ENCODE measurements around the gene TEX44. TPM values are rescaled to one million over a fixed set of nuclear protein-coding genes. Genes with fewer than 3 reads are reported as not detected.

The TEX44 gene
- total and polyA plus RNA-seq, 2 of the 13 experiments (the other 11 are each of a cell fraction or from before 2014, with no cell fraction given), result not detected

DNA sequence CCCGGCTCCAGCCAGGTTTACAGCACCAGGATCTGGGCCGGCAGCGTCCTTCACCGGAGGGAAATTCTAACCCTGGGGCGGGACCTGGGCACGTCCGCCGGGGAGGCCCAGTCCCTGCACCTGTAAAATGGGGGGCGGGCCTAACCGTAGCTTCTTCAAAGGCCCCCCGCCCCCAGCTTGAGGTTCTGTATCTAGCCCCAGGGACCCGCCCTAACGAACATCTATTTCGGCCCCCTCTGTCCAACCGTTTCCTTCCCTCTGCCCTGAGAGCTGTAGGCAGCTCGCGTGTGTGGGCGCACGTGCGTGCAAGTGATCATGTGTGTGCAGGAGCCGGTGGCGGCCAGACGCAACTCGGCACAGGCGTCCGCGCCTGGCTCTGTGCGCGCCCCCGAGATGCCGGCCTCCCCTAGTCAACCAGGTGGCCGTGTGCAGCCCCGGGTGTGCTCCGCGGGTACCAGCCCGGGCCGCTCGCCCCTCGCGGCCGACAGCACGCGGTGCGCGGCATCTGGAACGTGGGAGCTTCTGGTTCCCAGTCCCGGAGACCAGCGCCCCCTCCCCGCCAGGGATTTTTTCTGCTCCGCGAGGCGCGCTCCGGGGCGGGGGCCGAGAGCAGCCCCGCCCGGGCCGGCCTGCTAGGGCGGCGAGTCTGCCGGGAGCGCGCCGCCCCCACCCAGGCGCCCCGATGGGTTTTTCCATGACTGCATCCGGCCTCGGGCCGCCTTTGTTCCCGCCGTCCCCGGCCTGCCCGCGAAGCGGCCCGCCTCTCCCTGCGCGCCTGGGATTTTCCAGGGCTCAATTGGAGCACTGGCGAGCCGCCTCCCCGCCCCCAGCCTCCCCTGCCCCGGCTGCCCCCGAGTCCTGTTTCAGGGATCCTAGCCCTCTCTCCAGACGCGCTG is 21.2 kb downstream of the TEX44 start (continued):
- TF ChIP-seq, protein P1, sequence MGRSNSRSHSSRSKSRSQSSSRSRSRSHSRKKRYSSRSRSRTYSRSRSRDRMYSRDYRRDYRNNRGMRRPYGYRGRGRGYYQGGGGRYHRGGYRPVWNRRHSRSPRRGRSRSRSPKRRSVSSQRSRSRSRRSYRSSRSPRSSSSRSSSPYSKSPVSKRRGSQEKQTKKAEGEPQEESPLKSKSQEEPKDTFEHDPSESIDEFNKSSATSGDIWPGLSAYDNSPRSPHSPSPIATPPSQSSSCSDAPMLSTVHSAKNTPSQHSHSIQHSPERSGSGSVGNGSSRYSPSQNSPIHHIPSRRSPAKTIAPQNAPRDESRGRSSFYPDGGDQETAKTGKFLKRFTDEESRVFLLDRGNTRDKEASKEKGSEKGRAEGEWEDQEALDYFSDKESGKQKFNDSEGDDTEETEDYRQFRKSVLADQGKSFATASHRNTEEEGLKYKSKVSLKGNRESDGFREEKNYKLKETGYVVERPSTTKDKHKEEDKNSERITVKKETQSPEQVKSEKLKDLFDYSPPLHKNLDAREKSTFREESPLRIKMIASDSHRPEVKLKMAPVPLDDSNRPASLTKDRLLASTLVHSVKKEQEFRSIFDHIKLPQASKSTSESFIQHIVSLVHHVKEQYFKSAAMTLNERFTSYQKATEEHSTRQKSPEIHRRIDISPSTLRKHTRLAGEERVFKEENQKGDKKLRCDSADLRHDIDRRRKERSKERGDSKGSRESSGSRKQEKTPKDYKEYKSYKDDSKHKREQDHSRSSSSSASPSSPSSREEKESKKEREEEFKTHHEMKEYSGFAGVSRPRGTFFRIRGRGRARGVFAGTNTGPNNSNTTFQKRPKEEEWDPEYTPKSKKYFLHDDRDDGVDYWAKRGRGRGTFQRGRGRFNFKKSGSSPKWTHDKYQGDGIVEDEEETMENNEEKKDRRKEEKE (IDR thresholded peaks at IDR 0.05), result no peak
- TF ChIP-seq SMAD1 (CRISPR knock-in tag; IDR thresholded peaks at IDR 0.05; ENCODE audit: borderline replicate concordance, low read depth) (peak; percentile 94; the same call in 1 of the 2 replicates), RBFOX2 (IDR thresholded peaks at IDR 0.05; ENCODE audit: low read depth, low read length) (peak; percentile 90), ARNTL (CRISPR knock-in tag; IDR thresholded peaks at IDR 0.05) (peak; percentile 90), ZNF563 (CRISPR knock-in tag; IDR thresholded peaks at IDR 0.05) (peak; percentile 98), ZNF543 (CRISPR knock-in tag; IDR thresholded peaks at IDR 0.05) (peak; percentile 95), POLR2AphosphoS5 (IDR thresholded peaks at IDR 0.05; ENCODE audit: low read depth, low read length) (no peak), XBP1 (CRISPR knock-in tag; IDR thresholded peaks at IDR 0.05) (no peak), ATF1 (CRISPR knock-in tag; IDR thresholded peaks at IDR 0.05) (no peak), THAP11 (CRISPR knock-in tag; IDR thresholded peaks at IDR 0.05) (peak; percentile 32), CC2D1A (CRISPR knock-in tag; IDR thresholded peaks at IDR 0.05) (no peak), ZNF879 (CRISPR knock-in tag; IDR thresholded peaks at IDR 0.05) (peak; percentile 95)
- TF ChIP-seq, protein P2, sequence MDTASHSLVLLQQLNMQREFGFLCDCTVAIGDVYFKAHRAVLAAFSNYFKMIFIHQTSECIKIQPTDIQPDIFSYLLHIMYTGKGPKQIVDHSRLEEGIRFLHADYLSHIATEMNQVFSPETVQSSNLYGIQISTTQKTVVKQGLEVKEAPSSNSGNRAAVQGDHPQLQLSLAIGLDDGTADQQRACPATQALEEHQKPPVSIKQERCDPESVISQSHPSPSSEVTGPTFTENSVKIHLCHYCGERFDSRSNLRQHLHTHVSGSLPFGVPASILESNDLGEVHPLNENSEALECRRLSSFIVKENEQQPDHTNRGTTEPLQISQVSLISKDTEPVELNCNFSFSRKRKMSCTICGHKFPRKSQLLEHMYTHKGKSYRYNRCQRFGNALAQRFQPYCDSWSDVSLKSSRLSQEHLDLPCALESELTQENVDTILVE (CRISPR knock-in tag; IDR thresholded peaks at IDR 0.05), result 0 out of 2 replicates have a peak, but pooled peaks have one; percentile 15
- TF ChIP-seq, protein P3, sequence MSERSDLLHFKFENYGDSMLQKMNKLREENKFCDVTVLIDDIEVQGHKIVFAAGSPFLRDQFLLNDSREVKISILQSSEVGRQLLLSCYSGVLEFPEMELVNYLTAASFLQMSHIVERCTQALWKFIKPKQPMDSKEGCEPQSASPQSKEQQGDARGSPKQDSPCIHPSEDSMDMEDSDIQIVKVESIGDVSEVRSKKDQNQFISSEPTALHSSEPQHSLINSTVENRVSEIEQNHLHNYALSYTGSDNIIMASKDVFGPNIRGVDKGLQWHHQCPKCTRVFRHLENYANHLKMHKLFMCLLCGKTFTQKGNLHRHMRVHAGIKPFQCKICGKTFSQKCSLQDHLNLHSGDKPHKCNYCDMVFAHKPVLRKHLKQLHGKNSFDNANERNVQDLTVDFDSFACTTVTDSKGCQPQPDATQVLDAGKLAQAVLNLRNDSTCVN (CRISPR knock-in tag; IDR thresholded peaks at IDR 0.05; ENCODE audit: borderline replicate concordance), result no peak; the same call in 1 of the 2 replicates
- TF ChIP-seq, protein P4, sequence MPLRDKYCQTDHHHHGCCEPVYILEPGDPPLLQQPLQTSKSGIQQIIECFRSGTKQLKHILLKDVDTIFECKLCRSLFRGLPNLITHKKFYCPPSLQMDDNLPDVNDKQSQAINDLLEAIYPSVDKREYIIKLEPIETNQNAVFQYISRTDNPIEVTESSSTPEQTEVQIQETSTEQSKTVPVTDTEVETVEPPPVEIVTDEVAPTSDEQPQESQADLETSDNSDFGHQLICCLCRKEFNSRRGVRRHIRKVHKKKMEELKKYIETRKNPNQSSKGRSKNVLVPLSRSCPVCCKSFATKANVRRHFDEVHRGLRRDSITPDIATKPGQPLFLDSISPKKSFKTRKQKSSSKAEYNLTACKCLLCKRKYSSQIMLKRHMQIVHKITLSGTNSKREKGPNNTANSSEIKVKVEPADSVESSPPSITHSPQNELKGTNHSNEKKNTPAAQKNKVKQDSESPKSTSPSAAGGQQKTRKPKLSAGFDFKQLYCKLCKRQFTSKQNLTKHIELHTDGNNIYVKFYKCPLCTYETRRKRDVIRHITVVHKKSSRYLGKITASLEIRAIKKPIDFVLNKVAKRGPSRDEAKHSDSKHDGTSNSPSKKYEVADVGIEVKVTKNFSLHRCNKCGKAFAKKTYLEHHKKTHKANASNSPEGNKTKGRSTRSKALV (CRISPR knock-in tag; IDR thresholded peaks at IDR 0.05), result no peak
- TF ChIP-seq, protein P5, sequence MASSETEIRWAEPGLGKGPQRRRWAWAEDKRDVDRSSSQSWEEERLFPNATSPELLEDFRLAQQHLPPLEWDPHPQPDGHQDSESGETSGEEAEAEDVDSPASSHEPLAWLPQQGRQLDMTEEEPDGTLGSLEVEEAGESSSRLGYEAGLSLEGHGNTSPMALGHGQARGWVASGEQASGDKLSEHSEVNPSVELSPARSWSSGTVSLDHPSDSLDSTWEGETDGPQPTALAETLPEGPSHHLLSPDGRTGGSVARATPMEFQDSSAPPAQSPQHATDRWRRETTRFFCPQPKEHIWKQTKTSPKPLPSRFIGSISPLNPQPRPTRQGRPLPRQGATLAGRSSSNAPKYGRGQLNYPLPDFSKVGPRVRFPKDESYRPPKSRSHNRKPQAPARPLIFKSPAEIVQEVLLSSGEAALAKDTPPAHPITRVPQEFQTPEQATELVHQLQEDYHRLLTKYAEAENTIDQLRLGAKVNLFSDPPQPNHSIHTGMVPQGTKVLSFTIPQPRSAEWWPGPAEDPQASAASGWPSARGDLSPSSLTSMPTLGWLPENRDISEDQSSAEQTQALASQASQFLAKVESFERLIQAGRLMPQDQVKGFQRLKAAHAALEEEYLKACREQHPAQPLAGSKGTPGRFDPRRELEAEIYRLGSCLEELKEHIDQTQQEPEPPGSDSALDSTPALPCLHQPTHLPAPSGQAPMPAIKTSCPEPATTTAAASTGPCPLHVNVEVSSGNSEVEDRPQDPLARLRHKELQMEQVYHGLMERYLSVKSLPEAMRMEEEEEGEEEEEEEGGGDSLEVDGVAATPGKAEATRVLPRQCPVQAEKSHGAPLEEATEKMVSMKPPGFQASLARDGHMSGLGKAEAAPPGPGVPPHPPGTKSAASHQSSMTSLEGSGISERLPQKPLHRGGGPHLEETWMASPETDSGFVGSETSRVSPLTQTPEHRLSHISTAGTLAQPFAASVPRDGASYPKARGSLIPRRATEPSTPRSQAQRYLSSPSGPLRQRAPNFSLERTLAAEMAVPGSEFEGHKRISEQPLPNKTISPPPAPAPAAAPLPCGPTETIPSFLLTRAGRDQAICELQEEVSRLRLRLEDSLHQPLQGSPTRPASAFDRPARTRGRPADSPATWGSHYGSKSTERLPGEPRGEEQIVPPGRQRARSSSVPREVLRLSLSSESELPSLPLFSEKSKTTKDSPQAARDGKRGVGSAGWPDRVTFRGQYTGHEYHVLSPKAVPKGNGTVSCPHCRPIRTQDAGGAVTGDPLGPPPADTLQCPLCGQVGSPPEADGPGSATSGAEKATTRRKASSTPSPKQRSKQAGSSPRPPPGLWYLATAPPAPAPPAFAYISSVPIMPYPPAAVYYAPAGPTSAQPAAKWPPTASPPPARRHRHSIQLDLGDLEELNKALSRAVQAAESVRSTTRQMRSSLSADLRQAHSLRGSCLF (CRISPR knock-in tag; IDR thresholded peaks at IDR 0.05; ENCODE audit: borderline replicate concordance), result peak; percentile 67; the same call in 1 of the 2 replicates
